ENCODE measurements around the gene ANKRD6. TPM values are rescaled to one million over a fixed set of nuclear protein-coding genes. Genes with fewer than 3 reads are reported as not detected.

Gene ANKRD6
- total RNA-seq, 1 experiment from 2014 or later, result 13.9 TPM

DNA sequence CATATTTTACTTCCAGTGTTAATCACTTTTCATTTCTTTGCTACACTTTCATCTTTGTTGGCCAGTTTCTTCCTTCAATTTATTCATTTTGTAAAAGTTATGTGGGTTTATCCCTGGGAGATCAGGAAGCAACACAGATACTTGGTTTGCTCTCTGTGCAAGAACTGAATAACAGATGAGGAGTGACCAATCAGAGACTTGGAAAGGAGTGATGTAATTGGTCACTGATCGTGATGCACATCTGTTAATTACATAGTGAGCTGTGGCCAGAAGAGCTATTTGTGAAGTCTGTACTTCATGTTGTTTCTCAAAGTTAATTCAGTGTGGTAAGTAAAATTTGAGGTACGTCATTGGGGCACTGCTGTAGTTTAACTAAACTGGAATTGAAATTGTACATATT lies 21.3 kb downstream of the ANKRD6 start:
- Mint-ChIP-seq H3K27ac (no peak overlapping the region), H3K36me3 (no peaks in the 10 kb centered on the region)
- POLR2A ChIA-PET, result no interaction called here

More for the DNA sequence above, 21.3 kb downstream of the ANKRD6 start:
- H3K27me3 Mint-ChIP-seq (ENCODE audit: low read depth), result no peaks in the 10 kb centered on the region
- no peak overlapping the region for H3K4me3 Mint-ChIP-seq
- ATAC-seq (no peak), DNase-seq (ENCODE audit: low spot score) (no peak)
- no peak for TF ChIP-seq GRHL2 (CRISPR knock-in tag; IDR thresholded peaks at IDR 0.05; ENCODE audit: insufficient replicate concordance, severe bottlenecking)
- TF ChIP-seq, protein P1, sequence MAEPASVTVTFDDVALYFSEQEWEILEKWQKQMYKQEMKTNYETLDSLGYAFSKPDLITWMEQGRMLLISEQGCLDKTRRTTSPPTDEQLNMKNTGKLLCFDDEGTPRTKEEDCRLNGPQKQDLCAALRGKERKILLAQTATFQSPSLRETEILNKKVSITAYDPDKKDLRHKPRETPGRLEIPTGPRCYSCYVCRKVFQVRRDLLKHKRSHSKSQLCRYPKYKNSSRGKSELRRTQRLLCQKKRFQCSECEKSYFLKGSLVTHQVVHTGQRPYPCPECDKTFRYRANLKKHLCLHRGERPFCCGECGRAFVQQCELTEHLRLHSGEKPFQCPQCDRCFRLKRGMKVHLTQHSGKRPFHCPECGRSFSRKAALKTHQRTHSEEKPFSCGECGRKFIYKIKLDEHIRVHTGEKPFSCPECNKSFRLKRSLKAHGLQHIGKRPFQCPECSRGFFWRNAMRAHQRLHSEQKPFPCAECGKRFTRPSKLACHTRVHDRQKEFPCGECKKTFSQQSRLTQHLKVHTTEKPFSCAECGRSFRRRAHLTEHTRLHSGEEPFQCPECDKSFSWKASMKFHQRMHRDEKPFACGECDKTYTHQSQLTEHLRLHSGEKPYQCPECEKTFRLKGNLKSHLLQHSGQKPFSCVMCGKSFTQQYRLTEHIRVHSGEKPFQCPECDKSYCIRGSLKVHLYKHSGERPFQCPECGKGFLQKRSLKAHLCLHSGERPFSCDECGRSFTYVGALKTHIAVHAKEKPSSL (CRISPR knock-in tag; conservative IDR thresholded peaks at IDR 0.05), result no peak
- no peak for TF ChIP-seq SOX15 (CRISPR knock-in tag; IDR thresholded peaks at IDR 0.05)
- TF ChIP-seq ZNF416 (CRISPR knock-in tag; IDR thresholded peaks at IDR 0.05), result no peak
- no peak for TF ChIP-seq ZSCAN18 (CRISPR knock-in tag; IDR thresholded peaks at IDR 0.05)
- TF ChIP-seq ARID4B (CRISPR knock-in tag; IDR thresholded peaks at IDR 0.05; ENCODE audit: borderline replicate concordance), result no peak
- no peak for TF ChIP-seq NFATC4 (CRISPR knock-in tag; IDR thresholded peaks at IDR 0.05)
- TF ChIP-seq SMAD3 (CRISPR knock-in tag; IDR thresholded peaks at IDR 0.05; ENCODE audit: borderline replicate concordance), result no peak
- TF ChIP-seq NR3C1 (CRISPR knock-in tag; conservative IDR thresholded peaks at IDR 0.05; ENCODE audit: low read depth), result no peak
- no peak for TF ChIP-seq HMGA2 (CRISPR knock-in tag; IDR thresholded peaks at IDR 0.05)
- no peak for TF ChIP-seq IRF2 (CRISPR knock-in tag; IDR thresholded peaks at IDR 0.05; ENCODE audit: borderline replicate concordance, low read depth)
- TF ChIP-seq, protein P2, sequence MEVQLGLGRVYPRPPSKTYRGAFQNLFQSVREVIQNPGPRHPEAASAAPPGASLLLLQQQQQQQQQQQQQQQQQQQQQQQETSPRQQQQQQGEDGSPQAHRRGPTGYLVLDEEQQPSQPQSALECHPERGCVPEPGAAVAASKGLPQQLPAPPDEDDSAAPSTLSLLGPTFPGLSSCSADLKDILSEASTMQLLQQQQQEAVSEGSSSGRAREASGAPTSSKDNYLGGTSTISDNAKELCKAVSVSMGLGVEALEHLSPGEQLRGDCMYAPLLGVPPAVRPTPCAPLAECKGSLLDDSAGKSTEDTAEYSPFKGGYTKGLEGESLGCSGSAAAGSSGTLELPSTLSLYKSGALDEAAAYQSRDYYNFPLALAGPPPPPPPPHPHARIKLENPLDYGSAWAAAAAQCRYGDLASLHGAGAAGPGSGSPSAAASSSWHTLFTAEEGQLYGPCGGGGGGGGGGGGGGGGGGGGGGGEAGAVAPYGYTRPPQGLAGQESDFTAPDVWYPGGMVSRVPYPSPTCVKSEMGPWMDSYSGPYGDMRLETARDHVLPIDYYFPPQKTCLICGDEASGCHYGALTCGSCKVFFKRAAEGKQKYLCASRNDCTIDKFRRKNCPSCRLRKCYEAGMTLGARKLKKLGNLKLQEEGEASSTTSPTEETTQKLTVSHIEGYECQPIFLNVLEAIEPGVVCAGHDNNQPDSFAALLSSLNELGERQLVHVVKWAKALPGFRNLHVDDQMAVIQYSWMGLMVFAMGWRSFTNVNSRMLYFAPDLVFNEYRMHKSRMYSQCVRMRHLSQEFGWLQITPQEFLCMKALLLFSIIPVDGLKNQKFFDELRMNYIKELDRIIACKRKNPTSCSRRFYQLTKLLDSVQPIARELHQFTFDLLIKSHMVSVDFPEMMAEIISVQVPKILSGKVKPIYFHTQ (CRISPR knock-in tag; IDR thresholded peaks at IDR 0.05), result no peak
- TF ChIP-seq, protein P3, sequence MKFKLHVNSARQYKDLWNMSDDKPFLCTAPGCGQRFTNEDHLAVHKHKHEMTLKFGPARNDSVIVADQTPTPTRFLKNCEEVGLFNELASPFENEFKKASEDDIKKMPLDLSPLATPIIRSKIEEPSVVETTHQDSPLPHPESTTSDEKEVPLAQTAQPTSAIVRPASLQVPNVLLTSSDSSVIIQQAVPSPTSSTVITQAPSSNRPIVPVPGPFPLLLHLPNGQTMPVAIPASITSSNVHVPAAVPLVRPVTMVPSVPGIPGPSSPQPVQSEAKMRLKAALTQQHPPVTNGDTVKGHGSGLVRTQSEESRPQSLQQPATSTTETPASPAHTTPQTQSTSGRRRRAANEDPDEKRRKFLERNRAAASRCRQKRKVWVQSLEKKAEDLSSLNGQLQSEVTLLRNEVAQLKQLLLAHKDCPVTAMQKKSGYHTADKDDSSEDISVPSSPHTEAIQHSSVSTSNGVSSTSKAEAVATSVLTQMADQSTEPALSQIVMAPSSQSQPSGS (CRISPR knock-in tag; IDR thresholded peaks at IDR 0.05; ENCODE audit: borderline replicate concordance, low read depth), result no peak
- no peak for TF ChIP-seq FOXP1 (CRISPR knock-in tag; IDR thresholded peaks at IDR 0.05; ENCODE audit: borderline replicate concordance)
- TF ChIP-seq, protein P4, sequence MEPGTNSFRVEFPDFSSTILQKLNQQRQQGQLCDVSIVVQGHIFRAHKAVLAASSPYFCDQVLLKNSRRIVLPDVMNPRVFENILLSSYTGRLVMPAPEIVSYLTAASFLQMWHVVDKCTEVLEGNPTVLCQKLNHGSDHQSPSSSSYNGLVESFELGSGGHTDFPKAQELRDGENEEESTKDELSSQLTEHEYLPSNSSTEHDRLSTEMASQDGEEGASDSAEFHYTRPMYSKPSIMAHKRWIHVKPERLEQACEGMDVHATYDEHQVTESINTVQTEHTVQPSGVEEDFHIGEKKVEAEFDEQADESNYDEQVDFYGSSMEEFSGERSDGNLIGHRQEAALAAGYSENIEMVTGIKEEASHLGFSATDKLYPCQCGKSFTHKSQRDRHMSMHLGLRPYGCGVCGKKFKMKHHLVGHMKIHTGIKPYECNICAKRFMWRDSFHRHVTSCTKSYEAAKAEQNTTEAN (CRISPR knock-in tag; IDR thresholded peaks at IDR 0.05), result no peak
- TF ChIP-seq, protein P5, sequence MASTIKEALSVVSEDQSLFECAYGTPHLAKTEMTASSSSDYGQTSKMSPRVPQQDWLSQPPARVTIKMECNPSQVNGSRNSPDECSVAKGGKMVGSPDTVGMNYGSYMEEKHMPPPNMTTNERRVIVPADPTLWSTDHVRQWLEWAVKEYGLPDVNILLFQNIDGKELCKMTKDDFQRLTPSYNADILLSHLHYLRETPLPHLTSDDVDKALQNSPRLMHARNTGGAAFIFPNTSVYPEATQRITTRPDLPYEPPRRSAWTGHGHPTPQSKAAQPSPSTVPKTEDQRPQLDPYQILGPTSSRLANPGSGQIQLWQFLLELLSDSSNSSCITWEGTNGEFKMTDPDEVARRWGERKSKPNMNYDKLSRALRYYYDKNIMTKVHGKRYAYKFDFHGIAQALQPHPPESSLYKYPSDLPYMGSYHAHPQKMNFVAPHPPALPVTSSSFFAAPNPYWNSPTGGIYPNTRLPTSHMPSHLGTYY (CRISPR knock-in tag; IDR thresholded peaks at IDR 0.05), result no peak
- TF ChIP-seq PREB (CRISPR knock-in tag; IDR thresholded peaks at IDR 0.05; ENCODE audit: borderline replicate concordance), result no peak
- TF ChIP-seq, protein P6, sequence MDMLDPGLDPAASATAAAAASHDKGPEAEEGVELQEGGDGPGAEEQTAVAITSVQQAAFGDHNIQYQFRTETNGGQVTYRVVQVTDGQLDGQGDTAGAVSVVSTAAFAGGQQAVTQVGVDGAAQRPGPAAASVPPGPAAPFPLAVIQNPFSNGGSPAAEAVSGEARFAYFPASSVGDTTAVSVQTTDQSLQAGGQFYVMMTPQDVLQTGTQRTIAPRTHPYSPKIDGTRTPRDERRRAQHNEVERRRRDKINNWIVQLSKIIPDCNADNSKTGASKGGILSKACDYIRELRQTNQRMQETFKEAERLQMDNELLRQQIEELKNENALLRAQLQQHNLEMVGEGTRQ (CRISPR knock-in tag; IDR thresholded peaks at IDR 0.05), result no peak
- CTCF ChIA-PET, result no interaction called here
- H3K4me1 Mint-ChIP-seq, result no peaks in the 10 kb centered on the region
- H3K9me3 Mint-ChIP-seq, result no peaks in the 10 kb centered on the region
